Panc1 (cell line): ENCODE measurements around the gene NOX4. TPM values are rescaled to one million over a fixed set of nuclear protein-coding genes. Genes with fewer than 3 reads are reported as not detected.
"Not testable (repeated sequence)": the region's sequence is repeated elsewhere in the genome, so short reads cannot be mapped to it uniquely, and the experiment has no call there.

Source experiments
- ATAC-seq: fragments of 200-7000 bp; cut with Tn5 transposase; 2 replicates; pipeline ENCODE4 v1.9.1; 2020; ENCODE audit warnings: mild to moderate bottlenecking, moderate library complexity
- BruUV-seq: library from RNA; stranded (reverse); fragments of 400-500 nt; replicated peaks from 2 replicates; lab custom pipeline; 2021; lab: Mats Ljungman, UMichigan
- CTCF ChIA-PET: fragments of 300-600 bp; sonication (Branson Sonifier 250); formaldehyde crosslinking; loops from one replicate; lab custom pipeline; 2022; ENCODE audit warnings: antibody characterized with exemption; lab: Charles Lee
- POLR2A ChIA-PET: fragments of 300-600 bp; sonication (Branson Sonifier 250); formaldehyde crosslinking; loops from one replicate; lab custom pipeline; 2022; ENCODE audit warnings: antibody characterized with exemption; lab: Charles Lee
- DNase-seq: peaks from one replicate; pipeline ENCODE4 v3.0.0-alpha.2; 2010; ENCODE audit warnings: low read depth, low spot score
- H3K27ac ChIP-seq: 2 replicates; pipeline ENCODE4 v1.5.1; 2011; ENCODE audit warnings: mild to moderate bottlenecking, low read length, inconsistent platforms
- H3K27me3 ChIP-seq: fragments of 200-500 bp; sonication (Bioruptor generic); 2 replicates; pipeline ENCODE4 v1.6.0; 2014; ENCODE audit warnings: low read length, inconsistent platforms; ENCODE audit not compliant: control insufficient read depth, insufficient read depth
- H3K36me3 ChIP-seq: fragments of 200-500 bp; sonication (Bioruptor generic); 2 replicates; pipeline ENCODE4 v1.5.1; 2014; ENCODE audit warnings: inconsistent platforms, mild to moderate bottlenecking, low read length, moderate library complexity; ENCODE audit not compliant: control insufficient read depth, insufficient read depth
- H3K4me1 ChIP-seq: 2 replicates; pipeline ENCODE4 v1.5.1; 2011; ENCODE audit warnings: inconsistent platforms, mild to moderate bottlenecking, low read length, moderate library complexity; ENCODE audit not compliant: control insufficient read depth, insufficient read depth
- H3K4me3 ChIP-seq, 2 experiments: 2 replicates each; pipeline ENCODE4 v1.5.1; 2011 to 2012; ENCODE audit warnings: low read depth in 2 of 2, low read length in 2 of 2, mild to moderate bottlenecking in 2 of 2, inconsistent platforms in 1 of 2, moderate library complexity in 1 of 2
- H3K9me3 ChIP-seq: fragments of 200-500 bp; sonication (Bioruptor generic); 2 replicates; pipeline ENCODE4 v1.5.1; 2014; ENCODE audit warnings: low read depth, mild to moderate bottlenecking, inconsistent platforms, low read length, moderate library complexity; ENCODE audit not compliant: control insufficient read depth, insufficient read depth
- CTCF ChIP-seq: fragments of 450-650 bp; IDR thresholded peaks from 2 replicates; pipeline ENCODE4 v1.5.1; 2017; ENCODE audit warnings: mild to moderate bottlenecking
- POLR2AphosphoS5 ChIP-seq: IDR thresholded peaks from 2 replicates; pipeline ENCODE4 v1.6.1; 2012; ENCODE audit warnings: mild to moderate bottlenecking, low read depth, low read length, moderate library complexity
- REST ChIP-seq, 2 experiments: IDR thresholded peaks; 2 replicates each; pipeline ENCODE4 v1.6.1; 2011 to 2012; ENCODE audit warnings: low read depth in 2 of 2, control low read depth in 1 of 2, low read length in 1 of 2, mild to moderate bottlenecking in 1 of 2, moderate library complexity in 1 of 2; ENCODE audit not compliant: insufficient read depth in 1 of 2
- SIN3A ChIP-seq: IDR thresholded peaks from 2 replicates; pipeline ENCODE4 v1.6.1; 2012; ENCODE audit warnings: low read depth, mild to moderate bottlenecking, low read length, moderate library complexity, borderline replicate concordance; ENCODE audit not compliant: insufficient read depth
- TCF7L2 ChIP-seq: IDR thresholded peaks from 2 replicates; pipeline ENCODE4 v1.6.1; 2011; ENCODE audit warnings: mild to moderate bottlenecking, low read depth, low read length, inconsistent platforms
- in situ Hi-C: cut with HindIII; loops from 2 replicates; pipeline ENCODE4 v1.10.0; 2016; ENCODE audit warnings: low sequenced_read_pairs, low pct_unique_long_range_greater_than_20kb
- intact Hi-C: fragments of 100-400 bp; cut with micrococcal nuclease; formaldehyde crosslinking; loops from one replicate; pipeline ENCODE4 v1.10.0; 2022; ENCODE audit not compliant: unreplicated experiment
- total RNA-seq: library from RNA; stranded (reverse); gene quantifications from one replicate; pipeline ENCODE4 v1.2.1, GENCODE V29; 2021; ENCODE audit not compliant: unreplicated experiment

Gene NOX4
- total RNA-seq, 1 experiment from 2014 or later, result not detected

GRCh38 chr11:89433278-89433677, 57.9 kb downstream of the NOX4 start:
- TF ChIP-seq REST (IDR thresholded peaks at IDR 0.05; ENCODE audit: insufficient read depth in 1 of 2, low read depth in 2 of 2, low read length in 1 of 2), result no peak
- TF ChIP-seq POLR2AphosphoS5, result no peak
- TF ChIP-seq SIN3A, result no peak
- TF ChIP-seq CTCF, result no peak
- no peak for TF ChIP-seq TCF7L2
- no peaks in the 10 kb centered on the region for H3K36me3 ChIP-seq
- no peaks in the 10 kb centered on the region for H3K9me3 ChIP-seq
- in situ Hi-C loops, result no loop called here
- H3K27ac ChIP-seq, result no peak overlapping the region
- ChIA-PET POLR2A (no interaction called here), CTCF (no interaction called here)
- DNase-seq (no peak), ATAC-seq (no peak)
- intact Hi-C loops, result no loop called here
- no peaks in the 10 kb centered on the region for H3K4me1 ChIP-seq
- no TSS peak for BruUV-seq
- no peak overlapping the region for H3K4me3 ChIP-seq
- H3K27me3 ChIP-seq, result no peaks in the 10 kb centered on the region

GRCh38 chr11:89432182-89432581, 59.0 kb downstream of the NOX4 start:
- H3K36me3 ChIP-seq, in situ Hi-C loops, intact Hi-C loops: not testable (repeated sequence)

GRCh38 chr11:89426501-89426900, 64.7 kb downstream of the NOX4 start:
- intact Hi-C loops, H3K27me3 ChIP-seq, H3K9me3 ChIP-seq, H3K27ac ChIP-seq, ATAC-seq, H3K36me3 ChIP-seq, CTCF ChIA-PET, in situ Hi-C loops, BruUV-seq, H3K4me1 ChIP-seq, DNase-seq, H3K4me3 ChIP-seq, POLR2A ChIA-PET: not testable (repeated sequence)

More at GRCh38 chr11:89432182-89432581, 59.0 kb downstream of the NOX4 start:
- BruUV-seq, CTCF ChIA-PET, H3K4me1 ChIP-seq, H3K27ac ChIP-seq, DNase-seq, ATAC-seq, POLR2A ChIA-PET, H3K4me3 ChIP-seq, H3K27me3 ChIP-seq, H3K9me3 ChIP-seq: not testable (repeated sequence)
